Effector memory CD8-positive, alpha-beta T cell (primary cell): ENCODE results near the gene SLC35E2B.
"Not testable (repeated sequence)": the region's sequence is repeated elsewhere in the genome, so short reads cannot be mapped to it uniquely, and the experiment has no call there.

ENCODE experiments used
- ATAC-seq: fragments of 150-1000 bp; cut with Tn5 transposase; replicated peaks from 2 replicates; pipeline ENCODE4 v1.10.0; 2021; ENCODE audit warnings: mild to moderate bottlenecking, moderate library complexity
- DNase-seq, 3 experiments: peaks; one replicate each; pipeline ENCODE4 v3.0.0; 2021
- H3K27ac Mint-ChIP-seq, 2 donors: one replicate each; pipeline ENCODE4 v1.8.0; 2022; ENCODE audit warnings: mild to moderate bottlenecking in 2 of 2, mixed read lengths in 2 of 2, moderate library complexity in 2 of 2
- H3K27me3 Mint-ChIP-seq, 2 donors: one replicate each; pipeline ENCODE4 v1.8.0; 2022; ENCODE audit warnings: mixed read lengths in 2 of 2
- H3K36me3 Mint-ChIP-seq: one replicate; pipeline ENCODE4 v1.8.0; 2022; ENCODE audit warnings: mild to moderate bottlenecking, moderate library complexity, mixed read lengths; ENCODE audit not compliant: insufficient read depth
- H3K4me1 Mint-ChIP-seq, 2 donors: one replicate each; pipeline ENCODE4 v1.8.0; 2022; ENCODE audit warnings: low read depth in 2 of 2, mixed read lengths in 2 of 2
- H3K4me3 Mint-ChIP-seq, 2 donors: one replicate each; pipeline ENCODE4 v1.8.0; 2022; ENCODE audit warnings: mild to moderate bottlenecking in 2 of 2, mixed read lengths in 2 of 2, moderate library complexity in 2 of 2
- H3K9me3 Mint-ChIP-seq, 2 donors: one replicate each; pipeline ENCODE4 v1.8.0; 2022; ENCODE audit warnings: mixed read lengths in 2 of 2
- total RNA-seq, 9 experiments: gene quantifications; one replicate each; lab custom pipeline; 2026; lab: John Stamatoyannopoulos, UW

The SLC35E2B gene
- total RNA-seq = 40.3 to 281 (median 80.7) reads per million in 9 experiments

DNA sequence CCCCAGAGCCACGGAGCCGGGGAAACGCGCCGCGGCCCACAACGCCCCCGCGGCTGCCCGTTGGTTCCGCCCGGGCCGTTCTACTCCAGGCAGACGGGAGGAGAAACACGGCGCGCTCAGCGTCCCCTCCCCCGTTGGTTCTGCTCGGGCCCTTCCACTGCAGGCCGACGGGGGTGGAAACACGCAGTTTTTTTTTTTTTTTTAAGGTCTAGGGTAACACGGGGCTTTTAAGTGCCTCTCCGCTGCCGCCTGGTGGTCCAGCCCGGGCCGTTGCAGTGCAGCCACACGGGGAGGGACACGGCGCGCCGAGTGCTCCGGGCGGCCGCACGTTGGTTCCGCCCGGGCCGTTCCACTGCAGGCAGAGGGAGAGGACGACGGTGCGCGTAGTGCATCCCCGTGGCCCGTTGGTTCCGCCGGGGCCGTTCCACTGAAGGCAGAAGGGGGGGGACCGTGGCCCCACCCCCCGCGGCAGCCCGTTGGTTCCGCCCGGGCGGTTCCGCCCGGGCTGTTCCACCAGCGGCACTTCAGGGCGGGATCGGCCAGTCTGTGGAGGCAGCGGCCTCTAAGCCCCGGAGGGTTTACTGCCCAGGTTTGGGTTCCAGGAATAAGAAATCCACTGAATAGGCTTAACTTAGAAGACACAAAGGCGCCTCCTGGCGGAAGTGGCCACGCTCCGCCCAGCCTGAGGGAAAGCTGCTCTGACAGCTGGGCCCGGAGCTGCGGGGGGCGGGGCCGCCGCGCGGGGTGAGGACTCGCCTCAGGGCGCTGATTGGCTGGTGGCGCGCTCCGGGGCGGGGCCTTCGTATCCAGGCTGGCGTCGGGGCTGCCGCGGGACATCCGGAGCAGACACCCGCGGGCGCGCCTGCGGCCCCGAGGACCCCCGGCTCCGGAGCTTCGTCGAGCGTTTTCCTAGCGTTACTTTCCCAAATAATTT is at the start of gene SLC35E2B:
Gene SLC35E2B (minus strand): TSS at position 82 of the 934 bp plus-strand sequence. CDS start 16,096 bp downstream, outside the sequence.
- not testable (repeated sequence) for H3K4me1 Mint-ChIP-seq, H3K9me3 Mint-ChIP-seq, H3K27me3 Mint-ChIP-seq
- DNase-seq (peak; percentile 90 to 96 (median 92)), ATAC-seq (peak; percentile 74)
- H3K27ac Mint-ChIP-seq = peak within 1 kb of the TSS; percentile 83 to 94
- peaks cover 10% of the 10 kb centered on the region for H3K36me3 Mint-ChIP-seq
- peak within 1 kb of the TSS; percentile 65 to 66 for H3K4me3 Mint-ChIP-seq

DNA sequence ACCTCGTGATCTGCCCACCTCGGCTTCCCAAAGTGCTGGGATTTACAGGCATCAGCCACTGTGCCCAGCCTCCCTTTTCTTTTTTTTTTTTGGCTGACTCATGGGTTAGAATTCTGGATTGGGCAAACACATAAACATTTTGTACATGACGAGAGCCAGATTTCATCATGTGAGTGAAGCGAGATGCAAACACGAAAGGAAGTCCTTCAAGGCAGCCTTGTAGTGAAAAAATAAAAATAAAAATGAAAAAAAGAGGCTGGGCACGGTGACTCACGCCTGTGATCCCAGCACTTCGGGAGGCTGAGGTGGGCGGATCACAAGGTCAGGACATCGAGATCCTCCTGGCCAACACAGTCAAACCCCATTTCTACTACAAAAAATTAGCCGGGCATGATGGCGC is 48.4 kb upstream of the SLC35E2B start:
- not testable (repeated sequence) for H3K27ac Mint-ChIP-seq, H3K4me3 Mint-ChIP-seq, H3K9me3 Mint-ChIP-seq, H3K4me1 Mint-ChIP-seq, H3K27me3 Mint-ChIP-seq, ATAC-seq, DNase-seq
- H3K36me3 Mint-ChIP-seq = peaks cover 22% of the 10 kb centered on the region

DNA sequence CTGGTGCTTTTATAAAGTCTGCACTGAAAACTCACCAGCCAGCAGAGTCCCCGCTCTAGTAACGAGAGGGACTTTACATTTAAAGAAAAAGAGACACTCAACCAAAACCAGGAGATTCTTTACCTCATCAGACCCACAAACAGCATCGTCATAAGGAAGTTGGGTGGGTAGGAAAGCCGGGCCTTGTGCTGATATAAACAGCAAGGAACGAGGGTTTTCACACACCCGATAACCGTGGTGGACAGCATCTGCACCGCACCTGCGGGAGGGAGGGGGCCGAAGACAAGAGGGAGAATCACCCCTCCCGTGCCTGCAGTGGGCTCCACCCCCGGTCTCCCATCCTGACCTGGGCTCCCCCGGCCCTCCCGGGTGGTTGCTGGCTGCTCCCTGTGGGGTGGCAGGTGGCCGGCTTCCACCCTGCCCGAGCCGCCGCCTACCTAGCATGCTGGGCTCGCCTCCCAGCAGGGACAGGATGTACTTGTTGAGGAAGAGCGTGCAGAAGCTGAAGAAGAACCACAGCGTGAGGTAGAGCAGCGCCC is 46.3 kb upstream of the SLC35E2B start:
- DNase-seq, H3K27me3 Mint-ChIP-seq, H3K9me3 Mint-ChIP-seq, H3K4me3 Mint-ChIP-seq, H3K4me1 Mint-ChIP-seq, H3K27ac Mint-ChIP-seq: not testable (repeated sequence)
- peaks cover 25% of the 10 kb centered on the region for H3K36me3 Mint-ChIP-seq
- ATAC-seq = peak; percentile 71

DNA sequence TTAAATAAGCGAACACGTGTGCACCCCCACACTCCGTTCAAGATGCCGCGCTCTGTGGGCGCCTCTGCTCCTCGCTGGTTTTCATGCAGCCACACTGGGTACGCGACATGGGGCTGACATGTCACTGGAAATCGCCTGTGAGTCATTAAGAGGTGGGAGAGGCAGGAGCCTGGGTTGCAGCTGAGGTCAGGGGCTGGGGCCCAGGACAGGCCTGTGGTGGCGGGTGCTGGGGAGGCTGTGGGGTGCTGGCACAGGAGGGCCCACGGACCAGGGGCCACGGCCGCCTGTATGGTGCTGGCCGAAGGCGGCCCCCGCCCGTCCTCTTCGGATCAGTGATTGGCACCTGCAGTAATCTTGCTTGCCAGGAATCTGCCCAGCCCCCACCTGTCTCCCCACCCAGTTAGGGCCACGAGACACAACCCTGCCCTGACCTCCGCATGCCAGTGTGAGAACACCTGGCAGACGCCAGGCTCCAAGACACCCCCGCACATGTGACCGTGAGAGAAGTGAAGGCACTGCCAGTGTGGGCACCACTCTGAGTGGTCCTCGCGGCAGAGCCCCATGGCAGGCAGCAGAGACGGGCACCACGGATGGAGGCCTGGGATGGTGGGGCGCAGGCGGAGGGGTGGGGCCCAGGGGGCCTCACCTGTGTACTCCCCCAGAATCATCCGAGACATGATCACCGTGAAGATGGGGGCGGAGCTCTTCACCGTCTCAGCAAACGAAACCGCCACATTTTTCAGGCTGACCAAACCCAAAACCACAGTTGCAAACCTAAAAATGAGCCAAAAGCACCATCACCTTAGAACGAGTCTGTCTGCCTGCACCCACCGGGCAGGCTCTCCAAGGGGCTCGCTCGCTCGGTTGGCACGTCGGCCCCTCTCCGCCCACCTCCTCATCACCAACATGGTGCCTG is 45.3 kb upstream of the SLC35E2B start:
- H3K27ac Mint-ChIP-seq = peak overlapping the region in 1 of 2 donors; percentile 49
- H3K9me3 Mint-ChIP-seq, DNase-seq, H3K27me3 Mint-ChIP-seq, H3K4me3 Mint-ChIP-seq, H3K4me1 Mint-ChIP-seq: not testable (repeated sequence)
- ATAC-seq = peak; percentile 52
- peaks cover 30% of the 10 kb centered on the region for H3K36me3 Mint-ChIP-seq

DNA sequence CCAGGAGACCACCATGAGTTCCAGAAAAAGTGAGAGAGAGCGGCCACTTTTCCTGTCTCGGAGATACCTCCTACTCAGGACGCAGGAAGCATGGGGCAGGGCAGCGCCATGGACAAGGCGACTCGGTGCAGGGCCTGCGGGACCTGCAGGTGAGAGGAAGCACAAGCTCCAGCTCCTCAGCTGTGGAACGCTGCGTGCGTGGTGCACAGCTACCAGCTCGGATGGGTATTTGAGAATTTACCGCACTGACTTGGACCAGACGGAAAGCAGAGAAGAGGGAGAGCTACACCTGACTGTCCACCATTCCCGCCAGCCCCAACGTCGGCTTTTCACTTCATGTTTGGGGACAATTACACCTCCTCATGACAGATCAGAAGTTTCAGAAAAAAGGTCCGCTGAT is 39.8 kb upstream of the SLC35E2B start:
- ATAC-seq = no peak
- Mint-ChIP-seq H3K27me3 (no peaks in the 10 kb centered on the region), H3K4me3 (no peak overlapping the region), H3K36me3 (peaks cover 42% of the 10 kb centered on the region), H3K4me1 (peaks cover 0 to 2% of the 10 kb centered on the region in 2 donors), H3K27ac (no peak overlapping the region), H3K9me3 (no peaks in the 10 kb centered on the region)
- no peak for DNase-seq

DNA sequence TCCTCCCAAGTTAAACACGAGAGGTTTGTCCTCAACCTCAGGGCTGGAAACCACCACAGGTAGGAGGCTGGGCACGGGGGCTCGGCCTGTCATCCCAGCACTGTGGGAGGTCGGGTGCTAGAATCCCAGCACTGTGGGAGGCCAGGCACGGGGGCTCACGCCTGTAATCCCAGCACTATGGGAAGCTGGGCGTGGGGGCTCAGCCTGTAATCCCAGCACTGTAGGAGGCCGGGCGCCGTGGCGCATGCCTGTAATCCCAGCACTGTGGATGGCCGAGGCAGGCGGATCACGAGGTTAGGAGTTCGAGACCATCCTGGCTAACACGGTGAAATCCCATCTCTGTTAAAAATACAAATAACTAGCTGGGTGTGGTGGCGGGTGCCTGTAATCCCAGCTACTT is 38.3 kb upstream of the SLC35E2B start:
- DNase-seq (no peak), ATAC-seq (no peak)
- H3K4me1 Mint-ChIP-seq = peaks cover 0 to 2% of the 10 kb centered on the region in 2 donors
- no peaks in the 10 kb centered on the region for H3K27me3 Mint-ChIP-seq
- H3K27ac Mint-ChIP-seq = peak overlapping the region in 1 of 2 donors; percentile 35
- peaks cover 28% of the 10 kb centered on the region for H3K36me3 Mint-ChIP-seq
- no peaks in the 10 kb centered on the region for H3K9me3 Mint-ChIP-seq
- H3K4me3 Mint-ChIP-seq = no peak overlapping the region

DNA sequence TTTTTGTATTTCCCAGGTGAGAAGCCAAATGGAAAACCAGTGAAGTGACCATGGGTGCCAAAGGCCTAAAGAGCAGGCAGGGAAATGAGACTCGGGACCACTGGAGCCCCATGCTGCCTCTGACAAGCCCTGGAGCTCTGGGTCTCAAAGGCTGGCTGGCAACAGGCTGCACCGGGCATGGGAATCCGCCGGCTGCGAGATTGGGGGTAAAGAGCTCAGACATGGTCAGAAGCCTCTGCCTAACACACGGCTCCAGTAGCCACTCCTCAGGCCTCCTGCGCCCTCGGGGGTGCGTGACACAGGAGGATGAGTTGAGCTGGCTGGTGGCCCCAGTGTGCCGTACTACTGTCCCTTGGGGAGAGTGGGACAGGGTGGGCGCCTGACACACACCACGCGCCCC is 37.6 kb upstream of the SLC35E2B start:
- not testable (repeated sequence) for H3K27me3 Mint-ChIP-seq, H3K9me3 Mint-ChIP-seq, H3K27ac Mint-ChIP-seq, DNase-seq, H3K4me1 Mint-ChIP-seq, ATAC-seq, H3K4me3 Mint-ChIP-seq
- peaks cover 28% of the 10 kb centered on the region for H3K36me3 Mint-ChIP-seq

DNA sequence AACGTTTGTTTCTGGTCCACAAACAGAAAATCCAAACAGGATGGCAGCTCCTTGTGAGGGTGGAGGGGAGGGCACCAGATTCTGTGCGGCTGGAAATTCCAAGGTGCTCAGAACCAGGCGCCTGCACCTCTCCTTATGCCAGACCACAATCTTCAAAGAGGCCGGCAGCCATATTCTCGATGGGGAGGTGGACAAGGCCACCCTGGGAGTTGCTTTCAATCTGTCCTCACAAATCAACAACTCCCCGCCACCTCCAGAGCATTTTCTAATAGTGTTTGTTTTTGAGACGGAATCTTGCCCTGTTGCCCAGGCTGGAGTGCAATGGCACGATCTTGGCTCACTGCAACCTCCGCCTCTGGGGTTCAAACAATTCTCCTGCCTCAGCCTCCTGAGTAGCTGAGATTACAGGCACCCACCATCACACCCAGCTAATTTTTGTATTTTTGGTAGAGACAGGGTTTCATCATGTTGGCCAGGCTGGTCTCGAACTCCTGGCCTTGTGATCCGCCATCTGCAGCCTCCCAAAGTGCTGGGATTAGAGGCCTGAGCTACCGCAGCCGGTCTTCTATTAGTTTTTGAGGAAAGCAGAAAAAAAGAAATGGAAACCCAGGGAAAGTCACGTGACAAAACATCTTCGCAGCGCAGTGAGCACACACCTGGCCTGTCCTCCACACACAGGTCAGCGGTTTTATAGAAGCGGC is 36.7 kb upstream of the SLC35E2B start:
- H3K9me3 Mint-ChIP-seq, H3K27me3 Mint-ChIP-seq: not testable (repeated sequence)
- peak overlapping the region in 1 of 2 donors; percentile 84 for H3K27ac Mint-ChIP-seq

DNA sequence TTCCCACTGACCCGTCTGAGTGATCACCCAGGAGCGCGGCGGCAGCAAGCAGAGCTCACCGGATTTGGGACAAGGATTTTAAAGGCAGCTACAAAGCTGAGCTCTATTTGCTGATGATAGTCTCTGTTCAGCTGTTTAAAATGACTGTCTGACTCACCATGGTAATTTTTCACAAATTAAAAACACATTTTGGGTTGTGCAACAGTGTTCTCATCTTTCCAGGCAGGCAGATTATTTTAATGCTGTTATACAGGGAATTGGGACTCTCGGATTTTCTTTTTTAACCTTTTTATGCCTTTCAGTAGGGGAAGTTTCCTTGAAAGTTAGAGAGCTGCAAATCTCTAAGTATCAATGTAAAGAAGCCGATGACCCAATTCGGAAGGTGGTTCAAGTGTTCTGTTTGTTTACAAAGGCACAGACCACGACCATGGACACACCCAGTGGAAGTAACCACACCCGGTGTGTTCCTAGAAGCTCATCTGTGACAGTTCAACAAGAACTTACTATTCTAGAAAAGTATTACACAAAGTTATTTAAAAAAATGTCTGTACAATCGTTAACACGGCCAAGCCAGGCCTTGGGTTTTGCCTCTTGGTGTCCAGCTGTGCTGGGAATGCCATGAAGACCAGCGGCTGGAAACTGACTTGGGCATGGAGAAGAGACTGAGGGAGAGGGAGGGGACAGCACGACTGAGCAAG is 35.9 kb upstream of the SLC35E2B start:
- peak; percentile 23 for ATAC-seq
- H3K27me3 Mint-ChIP-seq, H3K9me3 Mint-ChIP-seq, DNase-seq, H3K4me1 Mint-ChIP-seq: not testable (repeated sequence)
- peak overlapping the region; percentile 13 to 68 for H3K4me3 Mint-ChIP-seq
- peaks cover 34% of the 10 kb centered on the region for H3K36me3 Mint-ChIP-seq
- H3K27ac Mint-ChIP-seq = peak overlapping the region; percentile 62 to 84

More for the DNA sequence above, 36.7 kb upstream of the SLC35E2B start:
- DNase-seq, H3K4me1 Mint-ChIP-seq, ATAC-seq: not testable (repeated sequence)
- Mint-ChIP-seq H3K36me3 (peaks cover 31% of the 10 kb centered on the region), H3K4me3 (peak overlapping the region in 1 of 2 donors; percentile 68)

DNA sequence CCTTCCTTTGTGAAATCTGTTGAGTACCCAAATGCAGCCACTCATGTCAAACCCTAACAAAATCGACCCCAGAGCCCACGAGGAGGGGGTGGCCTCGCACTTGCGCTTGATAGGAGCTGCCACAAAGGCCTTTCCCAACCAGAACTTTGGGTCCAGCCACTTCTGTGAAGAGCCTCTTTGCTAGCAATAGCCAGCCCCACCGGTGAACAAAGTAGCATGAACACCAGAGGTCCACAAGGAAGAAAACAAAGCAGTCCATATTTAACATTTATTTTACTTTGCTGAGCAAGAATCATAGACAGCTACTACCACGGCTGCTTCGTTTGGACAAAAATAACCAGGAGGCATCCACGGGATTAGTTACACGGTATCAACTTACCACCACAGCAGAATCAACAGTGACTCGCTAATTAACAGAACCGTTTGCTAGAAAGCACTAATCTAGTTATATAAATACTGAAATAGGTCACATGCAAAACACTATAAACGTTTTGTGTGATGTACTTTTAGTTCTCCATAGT is 34.6 kb upstream of the SLC35E2B start:
- DNase-seq, H3K4me3 Mint-ChIP-seq, H3K4me1 Mint-ChIP-seq, ATAC-seq, H3K9me3 Mint-ChIP-seq, H3K27me3 Mint-ChIP-seq: not testable (repeated sequence)
- Mint-ChIP-seq H3K27ac (peak overlapping the region in 1 of 2 donors; percentile 25), H3K36me3 (peaks cover 22% of the 10 kb centered on the region)

DNA sequence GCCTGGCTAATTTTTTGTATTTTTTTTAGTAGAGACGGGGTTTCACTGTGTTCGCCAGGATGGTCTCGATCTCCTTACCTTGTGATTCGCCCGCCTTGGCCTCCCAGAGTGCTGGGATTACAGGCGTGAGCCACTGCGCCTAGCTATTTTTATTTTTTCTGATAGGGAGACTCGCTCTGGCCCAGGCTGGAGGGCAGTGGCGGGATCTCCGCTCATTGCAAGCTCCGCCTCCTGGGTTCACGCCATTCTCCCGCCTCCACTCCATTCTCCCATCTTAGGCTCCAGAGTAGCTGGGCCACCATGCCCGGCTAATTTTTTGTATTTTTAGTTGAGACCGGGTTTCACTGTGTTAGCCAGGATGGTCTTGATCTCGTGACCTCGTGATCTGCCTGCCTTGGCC is 33.5 kb upstream of the SLC35E2B start:
- ATAC-seq, H3K27ac Mint-ChIP-seq, DNase-seq, H3K27me3 Mint-ChIP-seq, H3K4me1 Mint-ChIP-seq, H3K9me3 Mint-ChIP-seq: not testable (repeated sequence)
- peak overlapping the region; percentile 40 to 53 for H3K4me3 Mint-ChIP-seq
- H3K36me3 Mint-ChIP-seq = peaks cover 22% of the 10 kb centered on the region
